IPS-18c (cell line): Measurements from ENCODE around the gene CHRNA4.

Source experiments
- H3K4me3 ChIP-seq: 2 replicates; pipeline ENCODE4 v1.7.0; 2013; ENCODE audit warnings: low read depth, mild to moderate bottlenecking, low read length, moderate library complexity; ENCODE audit not compliant: insufficient read depth
- H3K9me3 ChIP-seq: one replicate; pipeline ENCODE4 v1.6.1; 2013; ENCODE audit warnings: mild to moderate bottlenecking, low read length, moderate library complexity; ENCODE audit not compliant: control insufficient read depth, insufficient read depth

The CHRNA4 gene

GRCh38 chr20:63360850-63361518 lies at the start of gene CHRNA4:
Gene CHRNA4 (minus strand): TSS chr20:63361349. CDS start chr20:63361165, 184 bp downstream.
- H3K4me3 ChIP-seq = peak within 1 kb of the TSS; percentile 51
- H3K9me3 ChIP-seq = no peaks in the 10 kb centered on the region

GRCh38 chr20:63409834-63410435 lies 48.8 kb upstream of the CHRNA4 start:
- H3K4me3 ChIP-seq = no peak overlapping the region
- H3K9me3 ChIP-seq = no peaks in the 10 kb centered on the region

GRCh38 chr20:63409066-63409833 lies 48.1 kb upstream of the CHRNA4 start:
- no peaks in the 10 kb centered on the region for H3K9me3 ChIP-seq
- no peak overlapping the region for H3K4me3 ChIP-seq

GRCh38 chr20:63408684-63409046 lies 47.5 kb upstream of the CHRNA4 start:
- H3K4me3 ChIP-seq = no peak overlapping the region
- no peaks in the 10 kb centered on the region for H3K9me3 ChIP-seq

- no peaks in the 10 kb centered on the region for H3K9me3 ChIP-seq
- H3K4me3 ChIP-seq = no peak overlapping the region
These were observed 47.0 kb upstream of the CHRNA4 start for GRCh38 chr20:63407928-63408683.

- no peak overlapping the region for H3K4me3 ChIP-seq
- H3K9me3 ChIP-seq = no peaks in the 10 kb centered on the region
These were observed 45.6 kb upstream of the CHRNA4 start for GRCh38 chr20:63406617-63407245.

GRCh38 chr20:63406011-63406410 lies 44.9 kb upstream of the CHRNA4 start:
- H3K4me3 ChIP-seq = no peak overlapping the region

GRCh38 chr20:63405102-63405730 lies 44.1 kb upstream of the CHRNA4 start:
- Histone ChIP-seq H3K9me3 (no peaks in the 10 kb centered on the region), H3K4me3 (no peak overlapping the region)

More at GRCh38 chr20:63406011-63406410, 44.9 kb upstream of the CHRNA4 start:
- no peaks in the 10 kb centered on the region for H3K9me3 ChIP-seq

- Histone ChIP-seq H3K4me3 (no peak overlapping the region), H3K9me3 (no peaks in the 10 kb centered on the region)
These were observed 43.3 kb upstream of the CHRNA4 start for GRCh38 chr20:63404129-63405085.

GRCh38 chr20:63403403-63404105 lies 42.4 kb upstream of the CHRNA4 start:
- H3K9me3 ChIP-seq = no peaks in the 10 kb centered on the region
- H3K4me3 ChIP-seq = no peak overlapping the region

GRCh38 chr20:63402860-63403220 lies 41.7 kb upstream of the CHRNA4 start:
- H3K4me3 ChIP-seq = no peak overlapping the region
- H3K9me3 ChIP-seq = no peaks in the 10 kb centered on the region

GRCh38 chr20:63402181-63402859 lies 41.2 kb upstream of the CHRNA4 start:
- no peak overlapping the region for H3K4me3 ChIP-seq
- no peaks in the 10 kb centered on the region for H3K9me3 ChIP-seq

GRCh38 chr20:63401384-63402110 lies 40.4 kb upstream of the CHRNA4 start:
- no peaks in the 10 kb centered on the region for H3K9me3 ChIP-seq
- no peak overlapping the region for H3K4me3 ChIP-seq

GRCh38 chr20:63400486-63401210 lies 39.5 kb upstream of the CHRNA4 start:
- Histone ChIP-seq H3K9me3 (no peaks in the 10 kb centered on the region), H3K4me3 (no peak overlapping the region)
